CD14-positive monocyte (primary cell): ENCODE data around the gene CEP131. TPM values are rescaled to one million over a fixed set of nuclear protein-coding genes. Genes with fewer than 3 reads are reported as not detected.
A peak's percentile ranks its signal among the peaks of the same experiment; 100 is the strongest.

Experiments
- DNase-seq, 3 donors: peaks; one replicate each; pipeline ENCODE4 v3.0.0-alpha.2; 2011 to 2022
- H2AFZ ChIP-seq: 2 replicates; pipeline ENCODE4 v1.6.0; 2012; ENCODE audit warnings: mild to moderate bottlenecking, low read depth, low read length, inconsistent platforms; ENCODE audit not compliant: insufficient read depth, poor library complexity, severe bottlenecking
- H3K27ac ChIP-seq, 2 donors: 1 replicate in 1 of 2; 2 replicates in 1 of 2; pipeline ENCODE4 v1.5.1; 2012 to 2013; ENCODE audit warnings: low read length in 2 of 2, control low read depth in 1 of 2, inconsistent platforms in 1 of 2, low read depth in 1 of 2, mild to moderate bottlenecking in 1 of 2
- H3K27me3 ChIP-seq, 2 donors: one replicate each; pipeline versions ENCODE4 v1.6.0 to v1.6.1; 2011 to 2013; ENCODE audit warnings: low read length in 2 of 2; ENCODE audit not compliant: control insufficient read depth in 2 of 2, insufficient read depth in 2 of 2
- H3K36me3 ChIP-seq, 2 donors: replicated peaks in 1 of 2; 1 replicate in 1 of 2; 2 replicates in 1 of 2; pipeline versions ENCODE4 v1.5.1 to v1.6.1; 2012 to 2013; ENCODE audit warnings: low read length in 2 of 2, control low read depth in 1 of 2, inconsistent platforms in 1 of 2, mild to moderate bottlenecking in 1 of 2; ENCODE audit not compliant: insufficient read depth in 2 of 2, control insufficient read depth in 1 of 2
- H3K4me1 ChIP-seq, 2 donors: 1 replicate in 1 of 2; 2 replicates in 1 of 2; pipeline versions ENCODE4 v1.5.1 to v1.6.1; 2012 to 2013; ENCODE audit warnings: low read length in 2 of 2, control low read depth in 1 of 2, inconsistent platforms in 1 of 2, mild to moderate bottlenecking in 1 of 2, moderate library complexity in 1 of 2; ENCODE audit not compliant: insufficient read depth in 2 of 2, control insufficient read depth in 1 of 2
- H3K4me2 ChIP-seq: replicated peaks from 2 replicates; pipeline ENCODE3; 2012; ENCODE audit warnings: low read length, moderate library complexity, mild to moderate bottlenecking; ENCODE audit not compliant: poor library complexity, severe bottlenecking; ENCODE audit errors: extremely low read depth
- H3K4me3 ChIP-seq, 3 experiments: fragments of 200-600 bp in 1 of 3; sonication (generic) in 1 of 3; replicated peaks in 1 of 3; 1 replicate in 2 of 3; 2 replicates in 1 of 3; pipeline ENCODE4 v1.5.1; 2011 to 2013; ENCODE audit warnings: low read length in 3 of 3, mild to moderate bottlenecking in 3 of 3, control low read depth in 2 of 3, low read depth in 2 of 3, inconsistent platforms in 1 of 3, moderate library complexity in 1 of 3
- H3K79me2 ChIP-seq: 2 replicates; pipeline ENCODE4 v1.6.0; 2012; ENCODE audit warnings: mild to moderate bottlenecking, control low read depth, inconsistent platforms, low read length, moderate library complexity; ENCODE audit not compliant: insufficient read depth
- H3K9ac ChIP-seq: 2 replicates; pipeline ENCODE4 v1.6.0; 2017; ENCODE audit warnings: low read length, mild to moderate bottlenecking; ENCODE audit not compliant: insufficient read depth, poor library complexity, severe bottlenecking
- H3K9me3 ChIP-seq, 2 donors: replicated peaks in 1 of 2; 1 replicate in 1 of 2; 2 replicates in 1 of 2; pipeline versions ENCODE4 v1.5.1 to v1.6.1; 2012 to 2013; ENCODE audit warnings: low read length in 2 of 2, control low read depth in 1 of 2; ENCODE audit not compliant: control insufficient read depth in 1 of 2, insufficient read depth in 1 of 2
- H4K20me1 ChIP-seq: 2 replicates; pipeline ENCODE4 v1.6.0; 2012; ENCODE audit warnings: mild to moderate bottlenecking, low read length, control low read depth, moderate library complexity; ENCODE audit not compliant: insufficient read depth
- H3K27ac Mint-ChIP-seq, 7 donors: one replicate each; pipeline ENCODE4 v1.8.0; 2020; ENCODE audit warnings: mild to moderate bottlenecking in 7 of 7, mixed read lengths in 7 of 7, moderate library complexity in 6 of 7, inconsistent platforms in 2 of 7
- H3K27me3 Mint-ChIP-seq, 3 donors: one replicate each; pipeline ENCODE4 v1.8.0; 2021 to 2022; ENCODE audit warnings: low read depth in 3 of 3, mild to moderate bottlenecking in 3 of 3, mixed read lengths in 3 of 3, moderate library complexity in 3 of 3, inconsistent platforms in 1 of 3
- H3K36me3 Mint-ChIP-seq, 2 donors: one replicate each; pipeline ENCODE4 v1.8.0; 2020; ENCODE audit warnings: mixed read lengths in 2 of 2, inconsistent platforms in 1 of 2, mild to moderate bottlenecking in 1 of 2
- H3K4me1 Mint-ChIP-seq: one replicate; pipeline ENCODE4 v1.8.0; 2020; ENCODE audit warnings: mild to moderate bottlenecking, mixed read lengths
- H3K4me3 Mint-ChIP-seq, 2 donors: one replicate each; pipeline ENCODE4 v1.8.0; 2020; ENCODE audit warnings: mild to moderate bottlenecking in 2 of 2, mixed read lengths in 2 of 2, moderate library complexity in 1 of 2
- H3K9me3 Mint-ChIP-seq, 7 donors: one replicate each; pipeline ENCODE4 v1.8.0; 2020 to 2022; ENCODE audit warnings: mixed read lengths in 7 of 7, mild to moderate bottlenecking in 6 of 7, moderate library complexity in 6 of 7, inconsistent platforms in 2 of 7
- CTCF ChIP-seq: fragments of 200-600 bp; IDR thresholded peaks from one replicate; pipeline ENCODE4 v1.8.0; 2022; ENCODE audit warnings: antibody characterized with exemption, mild to moderate bottlenecking
- WGBS: methylation state at CpG from one replicate; pipeline ENCODE4 v1.1.5; 2013; ENCODE audit warnings: missing lambda C conversion rate; ENCODE audit not compliant: insufficient coverage; 5-methylcytosine and 5-hydroxymethylcytosine counted together
- intact Hi-C, 2 donors: fragments of 100-400 bp; cut with micrococcal nuclease; formaldehyde crosslinking; loops; one replicate each; pipeline versions ENCODE4 v1.15.0 to v1.15.1; 2023
- polyA plus RNA-seq, 3 donors: library from polyadenylated mRNA; depleted of rRNA in 1 of 3; unstranded in 2 of 3; stranded (reverse) in 1 of 3; fragments of 300-500 nt in 2 of 3; fragments of >200 nt in 1 of 3; fragmentation: Illumina TruSeq in 2 of 3; gene quantifications; 1 replicate in 2 of 3; 2 replicates in 1 of 3; pipeline ENCODE4 v1.2.3, GENCODE V29; 2012 to 2021

CEP131 gene
- polyA plus RNA-seq, 3 donors: 0.69 to 9.7 (median 1.0) TPM

- H3K9ac ChIP-seq: no peak overlapping the region
- peak overlapping the region in 1 of 2 donors; percentile 75 for H3K4me3 Mint-ChIP-seq
- peaks cover 0 to 26% of the 10 kb centered on the region in 2 donors for H3K27me3 ChIP-seq
- intact Hi-C loops: no loop called here
- WGBS: 100% methylated on average over 2 of the region's 4 CpGs
- no peak for DNase-seq
- H3K4me3 ChIP-seq: no peak overlapping the region
- TF ChIP-seq CTCF: no peak
- H3K27me3 Mint-ChIP-seq: peaks cover 20 to 40% (median 29%) of the 10 kb centered on the region in 3 donors
- no peak overlapping the region for H2AFZ ChIP-seq
- peaks cover 0 to 2% of the 10 kb centered on the region in 2 donors for H3K36me3 Mint-ChIP-seq
- no peak overlapping the region for H3K27ac Mint-ChIP-seq
- peaks cover 0 to 1% (median 0%) of the 10 kb centered on the region in 7 donors for H3K9me3 Mint-ChIP-seq
- no peaks in the 10 kb centered on the region for H3K4me1 Mint-ChIP-seq
- no peaks in the 10 kb centered on the region for H3K9me3 ChIP-seq
- H3K4me2 ChIP-seq: no peak overlapping the region
- no peak overlapping the region for H3K27ac ChIP-seq
- H3K36me3 ChIP-seq: no peaks in the 10 kb centered on the region
- H3K4me1 ChIP-seq: peaks cover 6 to 8% of the 10 kb centered on the region in 2 donors
- H4K20me1 ChIP-seq: no peaks in the 10 kb centered on the region
- H3K79me2 ChIP-seq: no peaks in the 10 kb centered on the region
Measured at GRCh38 chr17:81167194-81167524, 55.6 kb downstream of the CEP131 start.

- Mint-ChIP-seq H3K4me3 (peak within 1 kb of the TSS; percentile 66 to 73), H3K9me3 (peaks cover 0 to 1% (median 0%) of the 10 kb centered on the region in 7 donors), H3K4me1 (peaks cover 3% of the 10 kb centered on the region), H3K27me3 (peaks cover 20 to 44% (median 27%) of the 10 kb centered on the region in 3 donors), H3K27ac (no peak within 1 kb of the TSS), H3K36me3 (peaks cover 0 to 2% of the 10 kb centered on the region in 2 donors)
- no peaks in the 10 kb centered on the region for H4K20me1 ChIP-seq
- no peaks in the 10 kb centered on the region for H3K9me3 ChIP-seq
- H3K4me3 ChIP-seq: peak within 1 kb of the TSS in 1 of 3 experiments; percentile 57
- peaks cover 9 to 10% of the 10 kb centered on the region in 2 donors for H3K4me1 ChIP-seq
- no peaks in the 10 kb centered on the region for H3K79me2 ChIP-seq
- TF ChIP-seq CTCF: no peak
- under 1% methylated on average over 24 of the region's 62 CpGs for WGBS
- H3K36me3 ChIP-seq: no peaks in the 10 kb centered on the region
- H2AFZ ChIP-seq: no peak within 1 kb of the TSS
- peaks cover 0 to 26% of the 10 kb centered on the region in 2 donors for H3K27me3 ChIP-seq
- intact Hi-C loops: no loop called here
- H3K9ac ChIP-seq: peak within 1 kb of the TSS; percentile 60
- DNase-seq: no peak
- no peak within 1 kb of the TSS for H3K27ac ChIP-seq
- H3K4me2 ChIP-seq: peak within 1 kb of the TSS; percentile 59
Measured at GRCh38 chr17:81166033-81166492, 56.7 kb downstream of the CEP131 start, which contains the start of gene AATK. TSS of gene AATK (minus strand) at chr17:81166221. CDS start at chr17:81165992, 229 bp downstream.
